IPS-20b (cell line): ENCODE data around the gene C6orf89.

ENCODE experiments used
- H3K27ac ChIP-seq: one replicate; pipeline ENCODE4 v1.5.1; 2013; ENCODE audit warnings: low read length
- H3K27me3 ChIP-seq: 2 replicates; pipeline ENCODE4 v1.6.1; 2013; ENCODE audit warnings: mild to moderate bottlenecking, low read length, inconsistent platforms; ENCODE audit not compliant: insufficient read depth
- H3K36me3 ChIP-seq: 2 replicates; pipeline ENCODE4 v1.6.1; 2013; ENCODE audit warnings: low read depth, mild to moderate bottlenecking, inconsistent platforms, low read length, moderate library complexity; ENCODE audit not compliant: insufficient read depth
- H3K4me1 ChIP-seq: 2 replicates; pipeline ENCODE4 v1.6.1; 2013; ENCODE audit warnings: mild to moderate bottlenecking, control low read depth, inconsistent platforms, low read length, moderate library complexity; ENCODE audit not compliant: insufficient read depth
- H3K4me3 ChIP-seq: 2 replicates; pipeline ENCODE4 v1.5.1; 2013; ENCODE audit warnings: mild to moderate bottlenecking, low read length, inconsistent platforms
- H3K9ac ChIP-seq: 2 replicates; pipeline ENCODE4 v1.6.1; 2013; ENCODE audit warnings: low read depth, mild to moderate bottlenecking, inconsistent platforms, low read length, moderate library complexity
- H3K9me3 ChIP-seq: 2 replicates; pipeline ENCODE4 v1.6.1; 2013; ENCODE audit warnings: mild to moderate bottlenecking, low read depth, low read length, inconsistent platforms; ENCODE audit not compliant: insufficient read depth

The C6orf89 gene

DNA sequence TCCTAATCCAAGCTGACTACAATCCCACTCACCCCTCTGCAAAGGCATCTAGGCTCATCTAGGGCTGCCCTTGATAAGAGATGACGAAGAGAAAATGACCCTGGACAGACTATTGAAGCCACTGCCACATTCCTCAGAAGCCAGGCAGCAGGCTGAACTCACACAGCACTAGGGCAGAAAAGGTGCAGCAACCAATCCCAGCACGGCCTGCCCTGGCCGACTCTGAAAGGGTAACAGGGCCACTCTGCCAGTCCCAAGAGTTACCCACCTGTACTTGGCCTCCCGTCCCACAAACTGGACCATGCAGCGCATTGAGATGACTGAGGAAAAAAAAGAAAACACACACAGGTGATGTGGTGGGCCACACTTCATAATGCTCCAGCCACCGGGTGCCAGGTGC, 91.2 kb downstream of the C6orf89 start:
- Histone ChIP-seq H3K9me3 (no peaks in the 10 kb centered on the region), H3K27ac (no peak overlapping the region), H3K4me3 (no peak overlapping the region), H3K4me1 (peaks cover 6% of the 10 kb centered on the region; the same call in 1 of the 2 replicates), H3K36me3 (peaks cover 80% of the 10 kb centered on the region), H3K9ac (no peak overlapping the region), H3K27me3 (no peaks in the 10 kb centered on the region)

DNA sequence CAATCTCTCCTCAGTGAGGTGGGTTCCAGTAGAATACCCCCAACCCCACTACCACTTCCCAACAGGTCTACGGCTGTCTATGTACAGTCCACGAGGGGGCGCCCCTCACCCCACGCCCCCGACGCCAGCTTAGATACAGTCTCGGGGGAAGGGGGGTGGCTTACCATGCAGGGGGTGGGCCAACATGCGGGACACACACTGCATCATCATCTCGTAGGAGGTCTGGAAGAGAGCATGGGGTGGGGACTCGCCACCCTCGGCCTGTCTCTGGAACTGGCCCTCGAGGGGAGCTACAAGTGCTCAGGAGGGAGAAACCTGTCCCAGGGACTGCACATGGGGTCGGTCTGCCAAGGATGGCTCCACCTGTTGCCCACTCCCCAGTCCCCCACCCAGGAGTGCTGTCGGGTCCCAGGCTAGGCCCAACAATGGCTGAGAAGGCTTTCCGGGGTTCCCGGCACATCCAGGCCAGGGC, 91.8 kb downstream of the C6orf89 start:
- Histone ChIP-seq H3K9me3 (no peaks in the 10 kb centered on the region), H3K27ac (no peak overlapping the region), H3K27me3 (no peaks in the 10 kb centered on the region), H3K4me1 (peaks cover 8% of the 10 kb centered on the region; the same call in 1 of the 2 replicates), H3K36me3 (peaks cover 74% of the 10 kb centered on the region), H3K9ac (no peak overlapping the region), H3K4me3 (no peak overlapping the region)
